H1 (cell line): ENCODE results near the gene GRP. TPM values are rescaled to one million over a fixed set of nuclear protein-coding genes. Genes with fewer than 3 reads are reported as not detected.
A peak's percentile ranks its signal among the peaks of the same experiment; 100 is the strongest.

Experiments
- CTCF ChIA-PET: fragments of 300-600 bp; sonication (Branson Sonifier 250); formaldehyde crosslinking; loops from one replicate; lab custom pipeline; 2021; ENCODE audit not compliant: partially characterized antibody; lab: Charles Lee
- POLR2A ChIA-PET: fragments of 300-600 bp; sonication (Branson Sonifier 250); formaldehyde crosslinking; loops from one replicate; lab custom pipeline; 2021; ENCODE audit warnings: inconsistent platforms; ENCODE audit not compliant: partially characterized antibody; lab: Charles Lee
- DNase-seq, 2 experiments: peaks; one replicate each; pipeline versions ENCODE4 v3.0.0 to v3.0.0-alpha.2; 2010 to 2022; ENCODE audit warnings: low spot score in 2 of 2, low read depth in 1 of 2, mixed read lengths in 1 of 2
- FAIRE-seq: peaks from 2 replicates; lab custom pipeline; 2011; peaks lifted over from hg19 to GRCh38; lab: Jason Lieb, UNC
- H2AFZ ChIP-seq: 2 replicates; pipeline ENCODE4 v1.8.1; 2012; ENCODE audit warnings: low read length, inconsistent platforms
- H2AK5ac ChIP-seq: 2 replicates; pipeline ENCODE4 v1.6.1; 2013; ENCODE audit warnings: low read depth, low read length
- H2BK120ac ChIP-seq: replicated peaks from 2 replicates; pipeline ENCODE3; 2013; ENCODE audit warnings: low read depth, low read length, inconsistent platforms
- H2BK12ac ChIP-seq: 2 replicates; pipeline ENCODE4 v1.6.1; 2013; ENCODE audit warnings: low read depth, low read length
- H2BK15ac ChIP-seq: 2 replicates; pipeline ENCODE4 v1.6.1; 2013; ENCODE audit warnings: low read length
- H2BK20ac ChIP-seq: 2 replicates; pipeline ENCODE4 v1.6.1; 2013; ENCODE audit warnings: low read length
- H2BK5ac ChIP-seq: 2 replicates; pipeline ENCODE4 v1.6.1; 2013; ENCODE audit warnings: low read depth, low read length
- H3K14ac ChIP-seq: 2 replicates; pipeline ENCODE4 v1.6.1; 2013; ENCODE audit warnings: inconsistent platforms; ENCODE audit not compliant: insufficient read length
- H3K18ac ChIP-seq: 2 replicates; pipeline ENCODE4 v1.6.1; 2013; ENCODE audit warnings: low read length; ENCODE audit errors: extremely low read depth
- H3K23ac ChIP-seq: 2 replicates; pipeline ENCODE4 v1.6.1; 2013; ENCODE audit warnings: inconsistent platforms; ENCODE audit not compliant: insufficient read length
- H3K23me2 ChIP-seq: 2 replicates; pipeline ENCODE4 v1.6.1; 2013; ENCODE audit warnings: low read depth, low read length
- H3K27ac ChIP-seq: 2 replicates; pipeline ENCODE4 v1.6.1; 2011; ENCODE audit warnings: low read depth, low read length, inconsistent platforms
- H3K27me3 ChIP-seq, 4 experiments: replicated peaks in 1 of 4; 1 replicate in 1 of 4; 2 replicates in 3 of 4; pipeline versions ENCODE4 v1.6.1 to v1.8.1; 2011 to 2013; ENCODE audit warnings: low read length in 3 of 4, mild to moderate bottlenecking in 3 of 4, inconsistent platforms in 2 of 4, mixed read lengths in 2 of 4, moderate library complexity in 1 of 4; ENCODE audit not compliant: control insufficient read depth in 3 of 4, insufficient read depth in 3 of 4; ENCODE audit errors: extremely low read depth in 1 of 4
- H3K36me3 ChIP-seq, 4 experiments: 2 replicates each; pipeline versions ENCODE4 v1.6.1 to v1.8.1; 2011 to 2013; ENCODE audit warnings: mild to moderate bottlenecking in 4 of 4, low read length in 3 of 4, moderate library complexity in 2 of 4, control low read depth in 1 of 4, inconsistent platforms in 1 of 4; ENCODE audit not compliant: insufficient read depth in 4 of 4, control insufficient read depth in 2 of 4
- H3K4ac ChIP-seq: replicated peaks from 2 replicates; pipeline ENCODE3; 2013; ENCODE audit warnings: low read length, low read depth, mixed read lengths, inconsistent platforms; ENCODE audit not compliant: insufficient read length
- H3K4me1 ChIP-seq, 4 experiments: replicated peaks in 1 of 4; 1 replicate in 1 of 4; 2 replicates in 3 of 4; pipeline versions ENCODE4 v1.6.1 to v1.8.1; 2011 to 2013; ENCODE audit warnings: low read length in 3 of 4, inconsistent platforms in 2 of 4, mixed read lengths in 1 of 4; ENCODE audit not compliant: insufficient read depth in 4 of 4, control insufficient read depth in 3 of 4
- H3K4me2 ChIP-seq, 2 experiments: 2 replicates each; pipeline versions ENCODE4 v1.6.1 to v1.8.1; 2011 to 2013; ENCODE audit warnings: low read depth in 2 of 2, low read length in 2 of 2, control low read depth in 1 of 2, inconsistent platforms in 1 of 2, mild to moderate bottlenecking in 1 of 2; ENCODE audit not compliant: insufficient read depth in 1 of 2
- H3K4me3 ChIP-seq, 4 experiments: fragments of 200-600, 300-600 bp in 1 of 4; sonication (generic), shearing (Covaris generic), sonication (Bioruptor Twin) in 1 of 4; 2 replicates each; pipeline versions ENCODE4 v1.5.1 to v1.8.1; 2011 to 2016; ENCODE audit warnings: low read length in 4 of 4, low read depth in 3 of 4, control low read depth in 2 of 4, inconsistent platforms in 2 of 4, mild to moderate bottlenecking in 2 of 4, mixed read lengths in 1 of 4, moderate library complexity in 1 of 4; ENCODE audit not compliant: insufficient read depth in 2 of 4; ENCODE audit errors: extremely low read depth in 1 of 4
- H3K56ac ChIP-seq: replicated peaks from 2 replicates; pipeline ENCODE3; 2013; ENCODE audit warnings: low read depth, mild to moderate bottlenecking, mixed read lengths, low read length, inconsistent platforms; ENCODE audit not compliant: insufficient read length
- H3K79me1 ChIP-seq: 2 replicates; pipeline ENCODE4 v1.6.1; 2013; ENCODE audit warnings: low read depth, low read length, control low read depth
- H3K79me2 ChIP-seq, 2 experiments: 2 replicates each; pipeline versions ENCODE4 v1.6.1 to v1.8.1; 2012 to 2013; ENCODE audit warnings: low read length in 2 of 2, mild to moderate bottlenecking in 2 of 2, inconsistent platforms in 1 of 2; ENCODE audit not compliant: insufficient read depth in 2 of 2, control insufficient read depth in 1 of 2
- H3K9ac ChIP-seq, 4 experiments: replicated peaks in 1 of 4; 1 replicate in 1 of 4; 2 replicates in 3 of 4; pipeline versions ENCODE4 v1.6.1 to v1.8.1; 2011 to 2013; ENCODE audit warnings: low read depth in 3 of 4, low read length in 3 of 4, control low read depth in 2 of 4, mild to moderate bottlenecking in 2 of 4, moderate library complexity in 2 of 4, inconsistent platforms in 1 of 4; ENCODE audit errors: extremely low read depth in 1 of 4
- H3K9me3 ChIP-seq, 2 experiments: 2 replicates each; pipeline versions ENCODE4 v1.6.1 to v1.8.1; 2012 to 2013; ENCODE audit warnings: mild to moderate bottlenecking in 2 of 2, moderate library complexity in 2 of 2, control low read depth in 1 of 2, inconsistent platforms in 1 of 2, low read depth in 1 of 2, low read length in 1 of 2, mixed read lengths in 1 of 2; ENCODE audit not compliant: insufficient read depth in 2 of 2
- H4K20me1 ChIP-seq, 2 experiments: replicated peaks in 1 of 2; 2 replicates each; pipeline versions ENCODE3 to v1.8.1; 2011 to 2013; ENCODE audit warnings: inconsistent platforms in 2 of 2, low read length in 2 of 2, mild to moderate bottlenecking in 1 of 2; ENCODE audit not compliant: insufficient read depth in 2 of 2, control insufficient read depth in 1 of 2
- H4K5ac ChIP-seq: 2 replicates; pipeline ENCODE4 v1.6.1; 2013; ENCODE audit warnings: low read length, low read depth, mixed read lengths, inconsistent platforms; ENCODE audit not compliant: insufficient read length
- H4K8ac ChIP-seq: 2 replicates; pipeline ENCODE4 v1.8.0; 2013; ENCODE audit warnings: mild to moderate bottlenecking, moderate library complexity, low read length, inconsistent platforms; ENCODE audit not compliant: insufficient read depth; ENCODE audit errors: extremely low read depth
- H4K91ac ChIP-seq: replicated peaks from 2 replicates; pipeline ENCODE3; 2013; ENCODE audit warnings: low read length, mixed read lengths, inconsistent platforms; ENCODE audit not compliant: insufficient read length
- ATF3 ChIP-seq: IDR thresholded peaks from 2 replicates; pipeline ENCODE4 v1.6.1; 2011; ENCODE audit warnings: low read depth, mild to moderate bottlenecking, low read length; ENCODE audit not compliant: insufficient read depth
- BRCA1 ChIP-seq: IDR thresholded peaks from 2 replicates; pipeline ENCODE4 v1.6.1; 2012; ENCODE audit warnings: low read depth, low read length, improper control_type of control experiment
- CEBPB ChIP-seq: IDR thresholded peaks from 2 replicates; pipeline ENCODE4 v1.6.1; 2012; ENCODE audit warnings: low read depth, low read length
- CHD1 ChIP-seq: IDR thresholded peaks from 2 replicates; pipeline ENCODE4 v1.6.1; 2012; ENCODE audit warnings: low read depth, low read length, improper control_type of control experiment
- PHF8 ChIP-seq: fragments of 200-600 bp; sonication (generic); conservative IDR thresholded peaks from 2 replicates; pipeline ENCODE4 v1.7.1; 2012; ENCODE audit warnings: low read depth, mild to moderate bottlenecking, inconsistent platforms, low read length, moderate library complexity
- SIN3A ChIP-seq, 2 experiments: IDR thresholded peaks in 1 of 2; conservative IDR thresholded peaks in 1 of 2; 2 replicates each; pipeline ENCODE4 v1.6.1; 2011 to 2012; ENCODE audit warnings: low read length in 2 of 2, improper control_type of control experiment in 1 of 2, low read depth in 1 of 2, mild to moderate bottlenecking in 1 of 2
- SP4 ChIP-seq: IDR thresholded peaks from 2 replicates; pipeline ENCODE4 v1.6.1; 2012; ENCODE audit warnings: low read length, inconsistent platforms
- TCF12 ChIP-seq: IDR thresholded peaks from 2 replicates; pipeline ENCODE4 v1.6.1; 2011; ENCODE audit warnings: low read depth, mild to moderate bottlenecking, low read length
- WGBS, 2 experiments: shearing (Covaris generic) in 1 of 2; methylation state at CpG; one replicate each; pipeline versions ENCODE4 v1.1.6 to v1.1.7; 2013 to 2015; ENCODE audit warnings: low lambda C conversion rate in 2 of 2, mixed read lengths in 2 of 2, inconsistent platforms in 1 of 2, low coverage in 1 of 2, missing lambda C conversion rate in 1 of 2; ENCODE audit not compliant: insufficient replicate concordance in 2 of 2, insufficient coverage in 1 of 2, insufficient read length in 1 of 2; ENCODE audit errors: extremely low coverage in 1 of 2, missing lambda C conversion rate in 1 of 2; 5-methylcytosine and 5-hydroxymethylcytosine counted together
- polyA plus RNA-seq, 7 experiments: library from polyadenylated mRNA; depleted of rRNA in 3 of 7; stranded (reverse) in 5 of 7; unstranded in 2 of 7; fragments of >200 nt in 5 of 7; fragments of 200-250 nt in 2 of 7; gene quantifications; 1 replicate in 5 of 7; 2 replicates in 1 of 7; 4 replicates in 1 of 7; pipeline versions ENCODE4 v1.2.1 to v1.2.3, GENCODE V29; 2011 to 2013; ENCODE audit warnings: missing spikeins in 2 of 7, mixed read lengths in 2 of 7
- total RNA-seq: library from RNA; stranded (reverse); fragmentation: NEBNext Ultra II Directional; extraction: Animal tissue kit (Norgen Biotek cat#: 25700); gene quantifications from 2 replicates; pipeline ENCODE4 v1.2.1, GENCODE V29; 2021

The GRP gene
- total and polyA plus RNA-seq, 2 of the 8 experiments (the other 6 are each of a cell fraction or from before 2014, with no cell fraction given) = not detected

- no peak overlapping the region for H2BK5ac ChIP-seq
- no peak overlapping the region for H3K4me3 ChIP-seq
- H3K56ac ChIP-seq = no peak overlapping the region
- POLR2A ChIA-PET = interaction anchor here (1.1 kb wide), 1 partner anchor 454 kb away, joined by 3 read pairs; no protein-coding TSS in a partner anchor
- H4K20me1 ChIP-seq = no peaks in the 10 kb centered on the region
- H3K4me2 ChIP-seq = no peak overlapping the region
- H3K14ac ChIP-seq = no peak overlapping the region
- no peak overlapping the region for H3K27ac ChIP-seq
- DNase-seq = no peak
- H3K36me3 ChIP-seq = no peaks in the 10 kb centered on the region
- no peak overlapping the region for H3K4ac ChIP-seq
- CTCF ChIA-PET = no interaction called here
- no peak overlapping the region for H2BK120ac ChIP-seq
- H3K9me3 ChIP-seq = no peaks in the 10 kb centered on the region
- no peak overlapping the region for H3K9ac ChIP-seq
- H2AK5ac ChIP-seq = no peak overlapping the region
- H3K18ac ChIP-seq = no peak overlapping the region
- H2AFZ ChIP-seq = no peak overlapping the region
- H4K91ac ChIP-seq = no peak overlapping the region
- 0 out of 2 replicates have a peak overlapping the region, but pooled peaks have one; percentile 3 for H2BK15ac ChIP-seq
- H3K4me1 ChIP-seq = no peaks in the 10 kb centered on the region
- no peak overlapping the region for H4K5ac ChIP-seq
- TF ChIP-seq CHD1 = no peak
- TF ChIP-seq PHF8 = no peak
- no peak for TF ChIP-seq ATF3
- no peak for TF ChIP-seq BRCA1
- TF ChIP-seq SIN3A (conservative IDR thresholded peaks at IDR 0.05 in 1 of 2, IDR thresholded peaks at IDR 0.05 in 1 of 2; ENCODE audit: low read depth in 1 of 2, low read length in 2 of 2) = no peak
- TF ChIP-seq TCF12 = no peak
- no peak for TF ChIP-seq CEBPB
- no peak for TF ChIP-seq SP4
- H2BK12ac ChIP-seq = no peak overlapping the region
- no peak overlapping the region for H3K23ac ChIP-seq
- WGBS, 2 experiments = 91% methylated on average over 6 of the region's 6 CpGs; no CpG with 5 or more reads in 1 of the 2 experiments
- peak overlapping the region; percentile 11; the same call in 1 of the 2 replicates for H2BK20ac ChIP-seq
- no peaks in the 10 kb centered on the region; the same call in 1 of the 2 replicates for H3K23me2 ChIP-seq
- H3K27me3 ChIP-seq = no peaks in the 10 kb centered on the region
- no peaks in the 10 kb centered on the region for H3K79me1 ChIP-seq
- no peak overlapping the region for H4K8ac ChIP-seq
- no peaks in the 10 kb centered on the region for H3K79me2 ChIP-seq
- peak; percentile 39 for FAIRE-seq
Observed at GRCh38 chr18:59208602-59209125, 11.3 kb upstream of the GRP start.
